ENCODE measurements around the gene WDSUB1. TPM values are rescaled to one million over a fixed set of nuclear protein-coding genes. Genes with fewer than 3 reads are reported as not detected.

The WDSUB1 gene
- total RNA-seq, 1 donor from 2014 or later, result 11.4 TPM

DNA sequence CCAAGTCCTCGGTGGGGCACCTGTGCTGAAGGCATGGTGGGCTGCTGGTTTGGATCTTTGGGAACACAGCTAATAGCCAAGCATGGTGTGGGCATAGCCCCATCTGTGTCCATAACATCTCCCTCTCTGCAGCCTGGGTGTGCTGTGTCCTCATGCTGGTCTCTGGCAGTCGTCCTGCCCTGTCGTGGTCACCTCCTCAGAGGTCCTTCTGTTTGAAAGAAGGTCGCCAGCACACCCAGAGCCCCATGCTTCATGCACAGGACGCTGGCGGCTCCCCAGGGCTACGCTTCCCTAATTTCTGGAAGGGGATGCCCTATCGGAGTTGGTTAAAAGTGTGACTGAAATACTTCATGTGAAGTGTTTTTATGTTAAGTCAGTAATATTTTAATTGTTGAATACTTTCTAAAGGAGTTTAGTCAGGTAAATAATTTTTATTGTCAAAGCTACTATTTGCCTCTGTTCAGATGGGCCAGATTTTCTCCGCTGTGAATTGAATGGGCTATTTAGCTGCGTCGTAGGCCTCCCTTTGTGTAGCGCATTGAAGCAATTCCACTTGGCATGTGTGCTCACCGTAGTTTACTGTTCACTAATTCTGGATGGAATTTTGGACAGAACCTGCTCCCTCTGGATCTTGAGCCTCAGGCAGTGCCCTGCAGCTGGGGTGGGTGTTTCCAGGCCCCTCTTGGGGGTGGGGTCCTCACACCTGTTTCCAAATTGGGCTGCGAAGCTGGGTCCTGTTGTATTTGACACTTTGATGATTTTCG, 81.9 kb downstream of the WDSUB1 start:
- Histone ChIP-seq H3K9me3 (replicated peaks) (no peaks in the 10 kb centered on the region), H3K27ac (replicated peaks) (peak overlapping the region; percentile 74), H3K4me1 (peaks cover 84% of the 10 kb centered on the region), H3K27me3 (ENCODE audit: low read depth) (no peaks in the 10 kb centered on the region), H3K36me3 (peaks cover 19% of the 10 kb centered on the region), H3K4me3 (no peak overlapping the region)
- no peak for DNase-seq
- TF ChIP-seq CTCF (IDR thresholded peaks at IDR 0.05; ENCODE audit: borderline replicate concordance), result no peak
- intact Hi-C loops (cut with micrococcal nuclease), result no loop called here

DNA sequence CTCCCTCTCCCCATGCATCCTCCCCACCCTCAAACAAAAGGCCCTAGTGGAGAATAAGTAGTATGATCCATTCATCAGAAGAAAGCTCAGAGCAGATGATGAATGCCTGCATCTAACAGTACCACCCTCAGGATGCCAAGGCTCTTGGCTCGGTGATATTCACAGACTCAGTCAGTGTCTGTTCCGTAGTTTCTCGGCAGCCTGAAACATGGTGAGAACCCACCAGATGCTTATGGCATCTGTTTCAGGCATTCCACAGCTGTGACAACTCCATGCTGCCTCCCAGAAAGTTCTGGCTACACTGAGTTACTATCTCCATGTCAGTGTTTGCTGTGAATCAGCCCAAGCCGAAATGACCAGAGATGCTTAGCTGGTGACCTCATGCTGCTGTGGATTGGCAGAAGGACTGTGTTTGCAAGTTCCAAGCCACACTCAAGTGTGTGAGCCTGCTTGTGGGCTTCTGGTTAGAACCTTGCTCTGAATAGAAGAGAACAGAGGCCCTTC, 83.9 kb downstream of the WDSUB1 start:
- TF ChIP-seq CTCF (IDR thresholded peaks at IDR 0.05; ENCODE audit: borderline replicate concordance), result peak; percentile 19
- peak overlapping the region; percentile 74 for H3K27ac ChIP-seq (replicated peaks)
- H3K4me1 ChIP-seq, result peaks cover 83% of the 10 kb centered on the region
- peak; percentile 34 for DNase-seq
- no peaks in the 10 kb centered on the region for H3K9me3 ChIP-seq (replicated peaks)
- no peak overlapping the region for H3K4me3 ChIP-seq
- peaks cover 38% of the 10 kb centered on the region for H3K36me3 ChIP-seq
- intact Hi-C loops (cut with micrococcal nuclease), result no loop called here
- no peaks in the 10 kb centered on the region for H3K27me3 ChIP-seq (ENCODE audit: low read depth)

DNA sequence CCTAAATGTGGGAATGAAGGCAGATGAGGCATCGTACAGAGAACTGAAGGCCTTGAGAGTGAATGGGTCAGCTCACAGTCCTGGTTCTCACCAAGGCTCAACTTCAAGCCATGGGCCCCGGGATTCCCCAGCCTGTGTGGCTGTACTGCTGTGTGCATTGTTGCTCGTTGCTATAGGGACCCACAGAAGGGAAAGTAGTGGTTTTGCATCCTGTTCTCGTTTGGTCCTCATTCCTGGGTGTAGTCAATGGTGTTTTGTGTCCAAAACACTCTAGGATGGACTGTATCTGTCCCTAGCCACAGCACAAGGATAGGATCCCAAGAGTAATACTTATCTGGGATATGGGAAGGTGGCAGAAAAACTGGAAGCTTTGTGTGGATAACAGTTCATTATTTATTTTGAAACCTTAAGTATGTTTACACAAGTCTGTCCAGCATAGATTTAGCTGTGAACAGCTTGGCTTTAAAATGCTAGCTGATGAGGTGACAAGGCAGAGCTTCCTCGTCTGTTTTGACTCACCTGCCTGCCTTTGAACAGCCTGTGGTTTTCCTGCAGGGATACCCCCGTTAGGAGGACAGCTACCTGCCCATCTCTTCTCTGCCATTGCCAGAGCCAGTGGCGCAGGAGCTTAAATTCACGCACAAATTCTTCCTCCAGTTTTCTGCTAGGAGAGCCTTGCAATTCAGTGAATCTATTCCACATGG, 85.0 kb downstream of the WDSUB1 start:
- Histone ChIP-seq H3K4me1 (peaks cover 79% of the 10 kb centered on the region), H3K4me3 (no peak overlapping the region), H3K9me3 (replicated peaks) (no peaks in the 10 kb centered on the region), H3K27ac (replicated peaks) (peak overlapping the region; percentile 74), H3K27me3 (ENCODE audit: low read depth) (no peaks in the 10 kb centered on the region), H3K36me3 (peaks cover 49% of the 10 kb centered on the region)
- DNase-seq, result no peak
- TF ChIP-seq CTCF (IDR thresholded peaks at IDR 0.05; ENCODE audit: borderline replicate concordance), result no peak
- intact Hi-C loops (cut with micrococcal nuclease), result no loop called here

- Histone ChIP-seq H3K4me1 (peaks cover 77% of the 10 kb centered on the region), H3K36me3 (peaks cover 53% of the 10 kb centered on the region), H3K9me3 (replicated peaks) (no peaks in the 10 kb centered on the region), H3K27ac (replicated peaks) (peak overlapping the region; percentile 74), H3K27me3 (ENCODE audit: low read depth) (no peaks in the 10 kb centered on the region), H3K4me3 (no peak overlapping the region)
- DNase-seq, result no peak
- intact Hi-C loops (cut with micrococcal nuclease), result no loop called here
- TF ChIP-seq CTCF (IDR thresholded peaks at IDR 0.05; ENCODE audit: borderline replicate concordance), result no peak
These were observed 86.0 kb downstream of the WDSUB1 start for GRCh38 chr2:159200498-159200897.

- no peaks in the 10 kb centered on the region for H3K9me3 ChIP-seq (replicated peaks)
- H3K27ac ChIP-seq (replicated peaks), result peak overlapping the region; percentile 74
- no peak overlapping the region for H3K4me3 ChIP-seq
- TF ChIP-seq CTCF (IDR thresholded peaks at IDR 0.05; ENCODE audit: borderline replicate concordance), result no peak
- H3K27me3 ChIP-seq (ENCODE audit: low read depth), result no peaks in the 10 kb centered on the region
- peaks cover 82% of the 10 kb centered on the region for H3K4me1 ChIP-seq
- peaks cover 50% of the 10 kb centered on the region for H3K36me3 ChIP-seq
- intact Hi-C loops (cut with micrococcal nuclease), result no loop called here
- no peak for DNase-seq
These were observed 86.6 kb downstream of the WDSUB1 start for GRCh38 chr2:159199761-159200465.

Measured in left ventricle myocardium inferior (tissue), 1 donor.